Measurements from ENCODE around the gene HOOK1.

GRCh38 chr1:59771361-59771760 is 43.4 kb upstream of the HOOK1 start:
- TF ChIP-seq CCAR2 (optimal IDR thresholded peaks at IDR 0.05; ENCODE audit: low read depth, low read length) = no peak
- TF ChIP-seq CTCF (CRISPR knock-in tag; IDR thresholded peaks at IDR 0.05) = no peak
- no peak for TF ChIP-seq RFX5 (IDR thresholded peaks at IDR 0.05; ENCODE audit: low read depth, low read length)
- TF ChIP-seq ESRRA (CRISPR knock-in tag; IDR thresholded peaks at IDR 0.05; ENCODE audit: low read depth) = no peak
- no peak for TF ChIP-seq ZBTB21 (CRISPR knock-in tag; IDR thresholded peaks at IDR 0.05)
- TF ChIP-seq ZNF121 (CRISPR knock-in tag; IDR thresholded peaks at IDR 0.05) = no peak
- TF ChIP-seq TCF7L2 (IDR thresholded peaks at IDR 0.05; ENCODE audit: low read depth, low read length) = no peak
- TF ChIP-seq ZNF530 (CRISPR knock-in tag; IDR thresholded peaks at IDR 0.05; ENCODE audit: low read depth) = no peak
- TF ChIP-seq AGO2 (optimal IDR thresholded peaks at IDR 0.05; ENCODE audit: low read depth, low read length) = no peak

Data from HepG2 (cell line).